ENCODE data around the gene TNRC6B.

The TNRC6B gene

DNA sequence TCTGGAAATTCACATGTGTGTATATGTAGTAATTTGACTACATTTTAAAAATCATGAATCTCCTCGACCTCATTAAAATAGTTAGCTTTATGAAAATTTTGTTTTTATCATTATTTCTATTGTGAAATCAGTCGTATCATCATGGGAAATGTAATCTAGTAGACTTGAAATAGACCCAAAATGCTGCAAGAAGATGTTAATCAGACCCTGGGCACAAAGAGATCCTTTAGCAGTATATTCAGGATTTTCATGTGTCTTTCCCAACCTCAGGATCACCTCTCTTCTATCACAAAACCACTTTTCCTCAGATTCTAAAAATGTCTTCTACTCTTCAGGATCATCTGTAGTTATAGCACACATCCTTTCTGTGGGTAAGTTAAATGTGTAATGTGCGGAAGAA is 93.7 kb downstream of the TNRC6B start:
- H3K4me3 ChIP-seq (ENCODE audit: control insufficient read depth, low read depth, low read length), result no peak overlapping the region
- DNase-seq (ENCODE audit: low read depth), result no peak
- TF ChIP-seq, protein P1, sequence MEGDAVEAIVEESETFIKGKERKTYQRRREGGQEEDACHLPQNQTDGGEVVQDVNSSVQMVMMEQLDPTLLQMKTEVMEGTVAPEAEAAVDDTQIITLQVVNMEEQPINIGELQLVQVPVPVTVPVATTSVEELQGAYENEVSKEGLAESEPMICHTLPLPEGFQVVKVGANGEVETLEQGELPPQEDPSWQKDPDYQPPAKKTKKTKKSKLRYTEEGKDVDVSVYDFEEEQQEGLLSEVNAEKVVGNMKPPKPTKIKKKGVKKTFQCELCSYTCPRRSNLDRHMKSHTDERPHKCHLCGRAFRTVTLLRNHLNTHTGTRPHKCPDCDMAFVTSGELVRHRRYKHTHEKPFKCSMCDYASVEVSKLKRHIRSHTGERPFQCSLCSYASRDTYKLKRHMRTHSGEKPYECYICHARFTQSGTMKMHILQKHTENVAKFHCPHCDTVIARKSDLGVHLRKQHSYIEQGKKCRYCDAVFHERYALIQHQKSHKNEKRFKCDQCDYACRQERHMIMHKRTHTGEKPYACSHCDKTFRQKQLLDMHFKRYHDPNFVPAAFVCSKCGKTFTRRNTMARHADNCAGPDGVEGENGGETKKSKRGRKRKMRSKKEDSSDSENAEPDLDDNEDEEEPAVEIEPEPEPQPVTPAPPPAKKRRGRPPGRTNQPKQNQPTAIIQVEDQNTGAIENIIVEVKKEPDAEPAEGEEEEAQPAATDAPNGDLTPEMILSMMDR (conservative IDR thresholded peaks at IDR 0.05; ENCODE audit: control insufficient read depth, insufficient read depth, low read depth, low read length), result no peak

DNA sequence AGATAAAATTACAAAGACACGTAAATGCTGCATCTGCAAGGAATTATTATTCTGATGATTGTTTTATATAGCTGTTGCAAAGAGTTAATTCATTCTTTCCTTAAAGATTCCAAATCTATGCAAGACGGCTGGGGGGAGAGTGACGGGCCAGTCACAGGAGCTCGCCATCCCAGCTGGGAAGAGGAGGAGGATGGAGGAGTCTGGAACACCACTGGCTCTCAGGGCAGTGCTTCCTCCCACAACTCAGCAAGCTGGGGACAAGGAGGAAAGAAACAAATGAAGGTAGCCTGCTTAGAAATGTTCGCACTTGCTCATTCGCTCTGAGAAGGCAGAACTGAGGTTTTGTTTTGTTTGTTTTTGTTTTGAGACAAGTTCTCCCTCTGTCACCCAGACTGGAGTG is 95.6 kb downstream of the TNRC6B start:
- no peak overlapping the region for H3K4me3 ChIP-seq (ENCODE audit: control insufficient read depth, low read depth, low read length)
- TF ChIP-seq, protein P1 (conservative IDR thresholded peaks at IDR 0.05; ENCODE audit: control insufficient read depth, insufficient read depth, low read depth, low read length), result no peak
- no peak for DNase-seq (ENCODE audit: low read depth)

DNA sequence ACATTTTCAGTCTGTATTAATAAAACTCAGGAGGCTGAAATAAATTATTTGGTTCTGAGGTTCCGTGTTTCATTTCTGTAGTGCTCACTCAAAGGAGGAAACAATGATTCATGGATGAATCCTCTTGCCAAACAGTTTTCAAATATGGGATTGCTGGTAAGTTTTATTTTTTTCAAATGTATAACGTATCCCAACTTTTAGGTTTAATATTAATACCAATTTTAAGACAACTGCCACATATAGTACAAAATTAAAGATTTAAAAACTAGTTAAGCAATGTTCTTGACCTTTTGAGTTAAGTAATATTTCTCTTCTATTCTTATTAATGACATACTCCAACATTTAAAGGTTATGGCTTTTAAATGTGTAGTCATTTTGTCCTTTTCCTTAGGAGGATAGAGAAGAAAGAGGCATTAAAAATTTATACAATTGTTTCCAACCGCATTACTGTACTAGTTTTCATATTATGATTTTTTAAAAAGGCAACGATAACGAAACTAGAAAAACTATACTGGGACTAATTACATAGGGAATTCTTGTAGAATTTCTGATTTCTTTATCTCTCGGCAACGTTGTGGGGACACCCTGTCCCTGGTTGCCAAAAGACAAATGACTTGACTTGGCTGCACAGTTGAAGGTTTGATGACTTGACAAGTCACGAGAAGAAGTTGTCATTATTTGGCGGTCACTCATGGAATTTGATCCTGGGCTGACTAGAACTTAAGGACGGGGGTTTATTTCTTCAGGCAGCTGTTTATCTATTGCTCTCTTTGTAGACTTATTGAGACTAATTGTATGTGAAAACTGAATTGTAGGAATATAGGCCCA is 99.5 kb downstream of the TNRC6B start:
- H3K4me3 ChIP-seq (ENCODE audit: control insufficient read depth, low read depth, low read length), result peak overlapping the region; percentile 55
- TF ChIP-seq, protein P1 (conservative IDR thresholded peaks at IDR 0.05; ENCODE audit: control insufficient read depth, insufficient read depth, low read depth, low read length), result no peak
- DNase-seq (ENCODE audit: low read depth), result peak; percentile 73

DNA sequence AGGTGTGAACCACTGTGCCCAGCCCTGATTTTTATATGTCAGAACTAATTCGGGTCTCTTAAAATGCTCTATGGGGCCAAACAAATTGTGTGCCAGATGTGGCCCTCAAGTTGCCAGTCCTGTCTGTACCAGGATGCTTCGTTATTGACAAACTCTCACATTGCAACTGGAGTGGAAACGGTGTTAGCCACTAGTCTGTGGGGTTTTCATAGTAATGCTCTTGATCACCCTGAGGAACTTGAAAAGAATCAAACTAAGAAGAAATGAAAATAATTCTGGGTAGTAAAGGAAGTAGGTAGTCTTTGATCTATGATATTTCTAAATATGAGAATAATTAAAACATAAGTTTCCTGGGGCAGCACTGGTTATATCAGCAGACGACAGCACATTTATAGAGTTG is 101.3 kb downstream of the TNRC6B start:
- TF ChIP-seq, protein P1 (conservative IDR thresholded peaks at IDR 0.05; ENCODE audit: control insufficient read depth, insufficient read depth, low read depth, low read length), result no peak
- no peak overlapping the region for H3K4me3 ChIP-seq (ENCODE audit: control insufficient read depth, low read depth, low read length)
- no peak for DNase-seq (ENCODE audit: low read depth)

DNA sequence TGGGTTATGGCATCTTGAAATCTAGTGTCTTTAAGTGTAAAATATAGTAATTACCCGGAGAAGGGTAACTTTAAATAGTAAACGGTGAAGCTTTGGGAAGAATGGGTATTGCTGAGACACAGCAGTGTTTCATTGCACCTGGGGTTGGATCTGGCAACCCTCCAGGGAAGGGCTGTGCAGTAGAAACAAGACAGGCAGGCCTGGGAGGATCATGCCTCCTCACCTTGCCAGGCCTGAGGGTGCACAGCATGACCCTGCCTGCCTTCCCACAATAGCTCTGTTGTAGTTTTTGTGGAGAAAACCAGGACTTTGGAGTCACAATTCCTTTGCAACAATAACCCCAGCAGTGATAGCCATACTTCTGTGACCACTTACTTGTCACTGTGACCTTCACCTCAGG is 104.0 kb downstream of the TNRC6B start:
- TF ChIP-seq, protein P1 (conservative IDR thresholded peaks at IDR 0.05; ENCODE audit: control insufficient read depth, insufficient read depth, low read depth, low read length), result no peak
- no peak for DNase-seq (ENCODE audit: low read depth)
- H3K4me3 ChIP-seq (ENCODE audit: control insufficient read depth, low read depth, low read length), result no peak overlapping the region

DNA sequence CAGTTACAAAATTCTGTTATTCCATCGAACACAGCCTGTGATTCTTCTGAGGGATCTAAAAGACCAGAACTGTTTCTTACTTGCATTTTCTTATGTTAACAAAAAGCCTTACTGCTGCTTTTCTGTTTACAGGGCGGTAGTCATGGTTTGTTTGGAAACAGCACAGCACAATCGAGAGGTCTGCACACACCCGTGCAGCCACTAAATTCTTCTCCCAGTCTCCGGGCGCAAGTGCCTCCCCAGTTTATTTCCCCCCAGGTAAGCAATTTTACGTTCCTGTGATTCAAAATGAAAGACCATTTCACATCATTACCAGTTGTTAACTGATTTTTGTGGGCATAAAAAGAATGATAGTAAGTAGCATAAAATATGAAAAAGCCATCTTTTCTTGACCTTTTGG is 107.8 kb downstream of the TNRC6B start:
- TF ChIP-seq, protein P1 (conservative IDR thresholded peaks at IDR 0.05; ENCODE audit: control insufficient read depth, insufficient read depth, low read depth, low read length), result no peak
- H3K4me3 ChIP-seq (ENCODE audit: control insufficient read depth, low read depth, low read length), result no peak overlapping the region
- DNase-seq (ENCODE audit: low read depth), result no peak

Data from fibroblast of mammary gland (primary cell).